ENCODE measurements around the gene TAS2R60. TPM values are rescaled to one million over a fixed set of nuclear protein-coding genes. Genes with fewer than 3 reads are reported as not detected.
A peak's percentile ranks its signal among the peaks of the same experiment; 100 is the strongest.

Gene TAS2R60
- total and polyA plus RNA-seq, 9 of the 15 experiments (the other 6 are each of a cell fraction or from before 2014, with no cell fraction given): 0.08 TPM; not detected in 8

- WGBS (ENCODE audit: insufficient coverage, low coverage, missing lambda C conversion rate): 16% methylated on average over 28 of the region's 28 CpGs
- Histone ChIP-seq H3K9me1 (ENCODE audit: control insufficient read depth, insufficient read depth, low read length) (peaks cover 3% of the 10 kb centered on the region), H3K79me2 (ENCODE audit: control insufficient read depth, insufficient read depth, low read length) (no peaks in the 10 kb centered on the region), H3K27me3 (ENCODE audit: control insufficient read depth in 2 of 2, insufficient read depth in 2 of 2, low read length in 2 of 2) (peaks cover 47 to 81% of the 10 kb centered on the region in 2 experiments; a peak in 4 of 5 replicates), H3K4me2 (ENCODE audit: insufficient read depth, low read length) (no peak overlapping the region), H4K20me1 (replicated peaks; ENCODE audit: control insufficient read depth, insufficient read depth, low read length) (peaks cover 20% of the 10 kb centered on the region), H3K9me3 (replicated peaks; ENCODE audit: control insufficient read depth, insufficient read depth, low read depth, low read length) (no peaks in the 10 kb centered on the region), H3K9ac (ENCODE audit: insufficient read depth in 1 of 2, low read depth in 2 of 2, low read length in 2 of 2) (no peak overlapping the region), H2AFZ (ENCODE audit: low read depth, low read length) (no peak overlapping the region), H3K4me1 (replicated peaks in 1 of 2; ENCODE audit: control insufficient read depth in 2 of 2, insufficient read depth in 2 of 2, low read length in 2 of 2) (peaks cover 0 to 12% of the 10 kb centered on the region in 2 experiments; a peak in 2 of 5 replicates), H3K4me3 (no peak overlapping the region), H3K27ac (ENCODE audit: extremely low read depth, low read depth, low read length) (no peak overlapping the region), H3K36me3 (ENCODE audit: control insufficient read depth, insufficient read depth, low read length) (peaks cover under 1% of the 10 kb centered on the region; the same call in 1 of the 3 replicates)
- TF ChIP-seq, protein P1, sequence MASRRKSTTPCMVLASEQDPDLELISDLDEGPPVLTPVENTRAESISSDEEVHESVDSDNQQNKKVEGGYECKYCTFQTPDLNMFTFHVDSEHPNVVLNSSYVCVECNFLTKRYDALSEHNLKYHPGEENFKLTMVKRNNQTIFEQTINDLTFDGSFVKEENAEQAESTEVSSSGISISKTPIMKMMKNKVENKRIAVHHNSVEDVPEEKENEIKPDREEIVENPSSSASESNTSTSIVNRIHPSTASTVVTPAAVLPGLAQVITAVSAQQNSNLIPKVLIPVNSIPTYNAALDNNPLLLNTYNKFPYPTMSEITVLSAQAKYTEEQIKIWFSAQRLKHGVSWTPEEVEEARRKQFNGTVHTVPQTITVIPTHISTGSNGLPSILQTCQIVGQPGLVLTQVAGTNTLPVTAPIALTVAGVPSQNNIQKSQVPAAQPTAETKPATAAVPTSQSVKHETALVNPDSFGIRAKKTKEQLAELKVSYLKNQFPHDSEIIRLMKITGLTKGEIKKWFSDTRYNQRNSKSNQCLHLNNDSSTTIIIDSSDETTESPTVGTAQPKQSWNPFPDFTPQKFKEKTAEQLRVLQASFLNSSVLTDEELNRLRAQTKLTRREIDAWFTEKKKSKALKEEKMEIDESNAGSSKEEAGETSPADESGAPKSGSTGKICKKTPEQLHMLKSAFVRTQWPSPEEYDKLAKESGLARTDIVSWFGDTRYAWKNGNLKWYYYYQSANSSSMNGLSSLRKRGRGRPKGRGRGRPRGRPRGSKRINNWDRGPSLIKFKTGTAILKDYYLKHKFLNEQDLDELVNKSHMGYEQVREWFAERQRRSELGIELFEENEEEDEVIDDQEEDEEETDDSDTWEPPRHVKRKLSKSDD (conservative IDR thresholded peaks at IDR 0.05; ENCODE audit: low read length): no peak
- TF ChIP-seq C11orf30 (IDR thresholded peaks at IDR 0.05; ENCODE audit: low read depth) (no peak), L3MBTL2 (IDR thresholded peaks at IDR 0.05) (no peak), ZKSCAN1 (IDR thresholded peaks at IDR 0.05; ENCODE audit: low read depth, low read length) (no peak), ZNF3 (CRISPR knock-in tag; IDR thresholded peaks at IDR 0.05) (no peak), ZNF239 (CRISPR knock-in tag; IDR thresholded peaks at IDR 0.05) (no peak), NR2C2 (CRISPR knock-in tag; IDR thresholded peaks at IDR 0.05) (0 out of 2 replicates have a peak, but pooled peaks have one; percentile 27), NR2C2 (tag; IDR thresholded peaks at IDR 0.05) (no peak), POLR3A (IDR thresholded peaks at IDR 0.05; ENCODE audit: borderline replicate concordance, extremely low read depth, insufficient read depth, insufficient read length) (no peak), CEBPB (tag; IDR thresholded peaks at IDR 0.05) (0 out of 2 replicates have a peak, but pooled peaks have one; percentile 25), NCOA1 (IDR thresholded peaks at IDR 0.05; ENCODE audit: low read depth) (no peak)
- TF ChIP-seq, protein P2, sequence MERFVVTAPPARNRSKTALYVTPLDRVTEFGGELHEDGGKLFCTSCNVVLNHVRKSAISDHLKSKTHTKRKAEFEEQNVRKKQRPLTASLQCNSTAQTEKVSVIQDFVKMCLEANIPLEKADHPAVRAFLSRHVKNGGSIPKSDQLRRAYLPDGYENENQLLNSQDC (CRISPR knock-in tag; IDR thresholded peaks at IDR 0.05): no peak
- FAIRE-seq (no peak), DNase-seq (ENCODE audit: extremely low read depth in 1 of 4, low spot score in 3 of 4) (no peak), ATAC-seq (peak; percentile 3; the same call in 1 of the 3 replicates)
- no TSS peak for BruUV-seq (replicated peaks)
- intact Hi-C loops (cut with micrococcal nuclease) (no loop called here), in situ Hi-C loops (cut with MboI) (no loop called here)
- ChIA-PET CTCF (ENCODE audit: low intra/inter-chr PET ratio) (no interaction called here), POLR2A (interaction anchor here (0.5 to 9.7 kb wide), 7 partner anchors 8 to 27 kb away, joined by 3 to 131 read pairs (median 3); partner anchors contain the start of gene EPHA1)
These were observed 46.4 kb upstream of the TAS2R60 start for GRCh38 chr7:143396625-143397556.
